Endothelial cell (in vitro differentiated cells): Measurements from ENCODE around the gene GGA1. TPM values are rescaled to one million over a fixed set of nuclear protein-coding genes. Genes with fewer than 3 reads are reported as not detected.
"Not testable (repeated sequence)": the region's sequence is repeated elsewhere in the genome, so short reads cannot be mapped to it uniquely, and the experiment has no call there.

Experiments
- DNase-seq: peaks from one replicate; pipeline ENCODE4 v3.0.0; 2021; ENCODE audit warnings: low spot score
- H3K27ac Mint-ChIP-seq: one replicate; pipeline ENCODE4 v1.8.0; 2021; ENCODE audit warnings: mixed read lengths, inconsistent platforms; ENCODE audit not compliant: unreplicated experiment
- H3K27me3 Mint-ChIP-seq: one replicate; pipeline ENCODE4 v1.8.0; 2021; ENCODE audit warnings: mild to moderate bottlenecking, moderate library complexity, mixed read lengths, inconsistent platforms; ENCODE audit not compliant: unreplicated experiment
- H3K36me3 Mint-ChIP-seq: one replicate; pipeline ENCODE4 v1.8.0; 2021; ENCODE audit warnings: mild to moderate bottlenecking, low read depth, mixed read lengths, inconsistent platforms; ENCODE audit not compliant: unreplicated experiment
- H3K4me1 Mint-ChIP-seq: one replicate; pipeline ENCODE4 v1.8.0; 2021; ENCODE audit warnings: mild to moderate bottlenecking, mixed read lengths, inconsistent platforms; ENCODE audit not compliant: unreplicated experiment
- H3K4me3 Mint-ChIP-seq: one replicate; pipeline ENCODE4 v1.8.0; 2021; ENCODE audit warnings: mild to moderate bottlenecking, mixed read lengths, inconsistent platforms; ENCODE audit not compliant: unreplicated experiment
- H3K9me3 Mint-ChIP-seq: one replicate; pipeline ENCODE4 v1.8.0; 2021; ENCODE audit warnings: mixed read lengths, inconsistent platforms; ENCODE audit not compliant: unreplicated experiment
- total RNA-seq: library from RNA; stranded (reverse); fragmentation: NEBNext Ultra II Directional; extraction: Animal tissue kit (Norgen Biotek cat#: 25700); gene quantifications from one replicate; pipeline ENCODE4 v1.2.1, GENCODE V29; 2021; ENCODE audit not compliant: unreplicated experiment
- TF ChIP-seq, protein P1 (sequence below): fragments of 200-600 bp; sonication (generic); IDR thresholded peaks from one replicate; pipeline ENCODE4 v1.5.0; 2021; ENCODE audit warnings: antibody characterized with exemption; ENCODE audit not compliant: unreplicated experiment

The GGA1 gene
- total RNA-seq, 1 donor from 2014 or later, result 63.6 TPM

DNA sequence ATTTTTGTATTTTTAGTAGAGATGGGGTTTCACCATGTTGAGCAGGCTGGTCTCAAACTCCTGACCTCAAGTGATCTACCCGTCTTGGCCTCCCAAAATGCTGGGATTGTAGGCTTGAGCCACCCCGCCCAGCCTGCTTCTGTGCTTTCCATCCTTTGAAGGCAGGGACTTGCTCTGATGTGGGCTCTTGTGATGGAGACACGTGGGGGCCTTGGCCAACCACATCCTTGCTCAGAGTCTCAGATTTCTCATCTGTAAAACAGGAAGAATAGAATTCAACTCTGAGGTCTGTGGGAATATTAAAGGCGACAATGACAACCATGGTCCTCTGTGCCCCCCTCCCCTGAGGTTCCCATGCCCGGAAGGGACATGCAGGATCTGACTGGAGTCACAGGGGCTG, 3.8 kb upstream of the GGA1 start:
- peaks cover 6% of the 10 kb centered on the region for H3K27me3 Mint-ChIP-seq

DNA sequence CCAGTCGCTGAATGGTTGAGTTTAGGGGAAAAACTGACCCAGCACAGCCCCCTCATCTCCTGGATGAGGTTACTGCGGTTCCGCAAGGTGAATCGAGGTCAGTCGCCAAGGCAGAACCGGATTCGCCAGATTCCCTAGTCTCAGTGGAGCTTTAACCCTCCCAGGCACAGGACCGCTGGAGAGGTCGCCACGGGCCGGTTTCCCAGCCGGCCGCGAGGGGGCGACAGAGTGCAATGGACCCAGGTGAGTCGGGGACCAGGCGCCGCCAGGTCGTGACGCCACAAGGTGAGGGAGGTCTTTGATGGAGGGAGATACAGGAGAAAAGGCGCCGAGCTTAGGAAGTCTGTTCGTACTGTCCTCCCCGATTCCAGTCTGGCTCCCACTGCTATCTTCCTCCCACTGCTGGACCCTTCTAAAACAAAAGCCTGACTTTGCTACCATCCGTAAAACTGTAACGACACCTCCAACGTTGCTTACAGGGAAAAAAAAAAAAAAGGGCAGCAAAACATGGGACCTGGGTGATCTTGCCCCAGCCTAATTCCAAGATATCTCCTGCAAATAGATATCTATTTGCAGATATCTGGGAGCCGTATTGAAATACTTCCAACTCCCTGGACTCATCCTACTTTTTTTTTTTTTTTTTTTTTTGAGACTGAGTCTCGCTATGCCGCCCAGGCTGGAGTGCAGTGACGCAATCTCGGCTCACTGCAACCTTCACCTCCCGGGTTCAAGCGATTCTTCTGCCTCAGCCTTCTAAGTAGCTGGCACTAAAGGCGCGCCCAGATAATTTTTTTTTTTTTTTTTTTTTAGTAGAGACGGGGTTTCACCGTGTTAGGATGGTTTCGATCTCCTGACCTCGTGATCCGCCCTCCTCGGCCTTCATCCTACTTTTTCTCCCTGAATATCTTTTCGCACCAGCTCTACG, 1.4 kb upstream of the GGA1 start:
- Mint-ChIP-seq H3K27me3 (peaks cover 6% of the 10 kb centered on the region), H3K4me1 (peaks cover 14% of the 10 kb centered on the region), H3K36me3 (no peaks in the 10 kb centered on the region), H3K9me3 (no peaks in the 10 kb centered on the region), H3K27ac (peak overlapping the region; percentile 96), H3K4me3 (peak overlapping the region; percentile 89)
- TF ChIP-seq, protein P1, sequence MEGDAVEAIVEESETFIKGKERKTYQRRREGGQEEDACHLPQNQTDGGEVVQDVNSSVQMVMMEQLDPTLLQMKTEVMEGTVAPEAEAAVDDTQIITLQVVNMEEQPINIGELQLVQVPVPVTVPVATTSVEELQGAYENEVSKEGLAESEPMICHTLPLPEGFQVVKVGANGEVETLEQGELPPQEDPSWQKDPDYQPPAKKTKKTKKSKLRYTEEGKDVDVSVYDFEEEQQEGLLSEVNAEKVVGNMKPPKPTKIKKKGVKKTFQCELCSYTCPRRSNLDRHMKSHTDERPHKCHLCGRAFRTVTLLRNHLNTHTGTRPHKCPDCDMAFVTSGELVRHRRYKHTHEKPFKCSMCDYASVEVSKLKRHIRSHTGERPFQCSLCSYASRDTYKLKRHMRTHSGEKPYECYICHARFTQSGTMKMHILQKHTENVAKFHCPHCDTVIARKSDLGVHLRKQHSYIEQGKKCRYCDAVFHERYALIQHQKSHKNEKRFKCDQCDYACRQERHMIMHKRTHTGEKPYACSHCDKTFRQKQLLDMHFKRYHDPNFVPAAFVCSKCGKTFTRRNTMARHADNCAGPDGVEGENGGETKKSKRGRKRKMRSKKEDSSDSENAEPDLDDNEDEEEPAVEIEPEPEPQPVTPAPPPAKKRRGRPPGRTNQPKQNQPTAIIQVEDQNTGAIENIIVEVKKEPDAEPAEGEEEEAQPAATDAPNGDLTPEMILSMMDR, result peak; percentile 97
- peak; percentile 86 for DNase-seq

More for the DNA sequence above, 3.8 kb upstream of the GGA1 start:
- peaks cover 17% of the 10 kb centered on the region for H3K4me1 Mint-ChIP-seq
- no peaks in the 10 kb centered on the region for H3K9me3 Mint-ChIP-seq
- H3K4me3 Mint-ChIP-seq, result no peak overlapping the region
- TF ChIP-seq, protein P1, result no peak
- no peak overlapping the region for H3K27ac Mint-ChIP-seq
- DNase-seq, result no peak
- no peaks in the 10 kb centered on the region for H3K36me3 Mint-ChIP-seq

DNA sequence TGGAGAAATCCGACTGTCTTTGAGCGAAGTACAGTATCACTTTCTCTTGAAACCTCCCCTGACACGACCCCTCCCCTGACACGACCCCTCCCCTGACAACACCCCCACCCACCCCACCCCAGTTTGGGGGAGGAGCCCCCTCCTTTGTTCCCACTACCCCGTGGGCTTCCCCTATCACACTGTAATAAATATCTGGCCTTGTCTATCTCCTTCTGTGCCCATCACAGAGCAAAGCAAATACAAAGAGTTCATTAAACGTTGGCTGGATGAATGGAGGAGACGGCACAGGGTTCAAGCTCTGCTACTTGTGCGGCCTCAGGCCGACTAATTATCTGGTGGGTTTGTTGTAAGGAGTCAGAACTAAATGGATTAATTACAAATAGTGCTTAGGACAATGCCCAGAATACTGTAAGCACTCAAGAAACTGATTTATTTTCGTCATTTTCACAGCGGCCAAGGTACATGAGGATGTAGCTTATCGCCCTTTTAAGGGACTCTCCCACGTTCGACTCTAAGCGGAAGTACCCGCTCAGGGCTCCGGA, 628 bp upstream of the GGA1 start:
- H3K4me3 Mint-ChIP-seq, result peak overlapping the region; percentile 89
- no peak for DNase-seq
- H3K27ac Mint-ChIP-seq, result peak overlapping the region; percentile 96
- H3K27me3 Mint-ChIP-seq, result peaks cover 6% of the 10 kb centered on the region
- TF ChIP-seq, protein P1, result no peak
- H3K36me3 Mint-ChIP-seq, result no peaks in the 10 kb centered on the region
- H3K4me1 Mint-ChIP-seq, result peaks cover 14% of the 10 kb centered on the region
- H3K9me3 Mint-ChIP-seq, result no peaks in the 10 kb centered on the region

DNA sequence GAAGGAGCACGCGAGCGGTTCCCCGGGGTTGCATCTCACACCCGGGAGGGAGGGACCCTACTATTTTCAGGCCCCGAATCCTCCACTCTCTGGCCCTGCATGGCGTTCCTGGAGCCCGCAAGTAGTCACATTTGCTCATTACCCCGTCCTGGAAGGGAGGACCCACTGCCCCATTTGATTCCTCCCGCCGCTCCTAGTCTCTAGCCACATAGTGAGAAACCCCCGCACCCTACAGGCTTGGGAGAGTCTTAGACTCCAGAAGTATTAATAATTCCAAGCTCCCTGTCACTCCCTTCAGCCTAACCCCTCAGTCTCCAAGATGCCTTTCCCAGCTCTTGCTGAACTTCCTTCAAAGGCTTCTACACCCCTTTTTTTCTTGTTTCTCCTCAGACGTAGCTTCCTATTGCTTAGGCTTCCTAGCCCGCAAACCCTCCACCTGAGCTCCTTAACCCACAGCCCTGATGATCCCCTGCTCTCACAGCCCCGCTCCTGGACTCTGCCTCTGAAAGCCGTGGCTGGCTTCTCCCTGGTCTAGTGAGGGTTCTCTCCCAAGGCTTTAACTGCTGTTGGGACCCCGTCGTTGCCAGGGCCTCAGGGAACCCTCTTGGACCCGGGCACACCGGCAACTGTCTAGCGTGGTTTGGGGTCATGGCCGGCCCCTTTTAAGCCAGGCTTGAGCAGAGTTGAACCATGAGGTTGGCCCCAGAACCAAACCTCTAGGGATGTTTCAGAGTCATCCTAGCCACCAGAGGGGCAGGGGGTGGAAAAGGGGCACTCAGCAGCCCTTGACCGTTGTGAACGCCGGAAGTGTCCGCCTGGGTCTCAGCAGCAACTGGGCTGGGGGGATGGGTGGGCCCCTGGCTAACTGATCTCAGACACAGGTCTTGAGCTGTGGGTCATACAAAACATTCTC, 862 bp downstream of the GGA1 start:
- Mint-ChIP-seq H3K4me1 (peaks cover 14% of the 10 kb centered on the region), H3K27me3 (peaks cover 9% of the 10 kb centered on the region), H3K9me3 (no peaks in the 10 kb centered on the region), H3K36me3 (no peaks in the 10 kb centered on the region), H3K4me3 (peak overlapping the region; percentile 94), H3K27ac (peak overlapping the region; percentile 73)
- TF ChIP-seq, protein P1, result no peak
- DNase-seq, result no peak

DNA sequence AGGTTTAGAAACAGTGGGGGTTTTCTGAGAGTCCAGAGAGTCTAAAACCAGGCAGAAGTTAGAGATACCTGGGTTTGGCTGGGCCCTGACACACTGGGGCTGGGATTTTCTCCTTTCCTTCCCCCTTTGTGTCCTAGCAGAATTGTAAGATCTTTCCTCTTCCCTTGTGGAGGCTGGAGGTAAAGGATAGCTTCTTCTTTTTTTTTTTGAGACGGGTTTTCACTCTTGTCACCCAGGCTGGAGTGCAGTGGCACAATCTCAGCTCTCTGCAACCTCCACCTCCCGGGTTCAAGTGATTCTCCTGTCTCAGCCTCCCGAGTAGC, 1.5 kb downstream of the GGA1 start:
- not testable (repeated sequence) for H3K27ac Mint-ChIP-seq, H3K9me3 Mint-ChIP-seq, H3K27me3 Mint-ChIP-seq, H3K36me3 Mint-ChIP-seq, DNase-seq, H3K4me3 Mint-ChIP-seq
- peaks cover 14% of the 10 kb centered on the region for H3K4me1 Mint-ChIP-seq
